K562 (cell line): ENCODE measurements around the gene PRDM12. TPM values are rescaled to one million over a fixed set of nuclear protein-coding genes. Genes with fewer than 3 reads are reported as not detected.

Source experiments
- ATAC-seq: fragments of 200-7000 bp; cut with Tn5 transposase; 3 replicates; pipeline ENCODE4 v1.9.1; 2020; ENCODE audit warnings: moderate library complexity
- BruUV-seq: library from RNA; stranded (reverse); fragments of 400-500 nt; replicated peaks from 2 replicates; lab custom pipeline; 2021; lab: Mats Ljungman, UMichigan
- CTCF ChIA-PET: fragments of 300-600 bp; formaldehyde crosslinking; extraction: SDS; loops from one replicate; lab custom pipeline; 2021; ENCODE audit warnings: low intra/inter-chr PET ratio; lab: Yijun Ruan, JAX
- POLR2A ChIA-PET: fragments of 300-600, 350-650 bp; sonication (Branson Sonifier 250); formaldehyde crosslinking; extraction: SDS; loops from one replicate; lab custom pipeline; 2021; ENCODE audit warnings: antibody characterized with exemption, inconsistent platforms; lab: Yijun Ruan, JAX
- DNase-seq, 4 experiments: peaks; one replicate each; pipeline versions ENCODE4 v3.0.0 to v3.0.0-alpha.2; 2011 to 2018; ENCODE audit warnings: low spot score in 3 of 4, mixed read lengths in 3 of 4; ENCODE audit errors: extremely low read depth in 1 of 4
- FAIRE-seq: peaks from 2 replicates; lab custom pipeline; 2011; peaks lifted over from hg19 to GRCh38; lab: Jason Lieb, UNC
- H2AFZ ChIP-seq: 2 replicates; pipeline ENCODE4 v1.6.0; 2011; ENCODE audit warnings: low read depth, low read length, control low read depth, inconsistent platforms
- H3K27ac ChIP-seq: fragments of 200-600 bp; 3 replicates; pipeline ENCODE4 v1.8.0; 2011; ENCODE audit warnings: low read depth, mild to moderate bottlenecking, control low read depth, inconsistent platforms, low read length, moderate library complexity, mixed read lengths; ENCODE audit errors: extremely low read depth
- H3K27me3 ChIP-seq, 2 experiments: fragments of 300-600 bp in 1 of 2; 2 replicates in 1 of 2; 3 replicates in 1 of 2; pipeline versions ENCODE4 v1.6.0 to v1.8.0; 2011; ENCODE audit warnings: inconsistent platforms in 2 of 2, low read length in 2 of 2, mild to moderate bottlenecking in 1 of 2, mixed read lengths in 1 of 2, moderate library complexity in 1 of 2; ENCODE audit not compliant: control insufficient read depth in 2 of 2, insufficient read depth in 2 of 2
- H3K36me3 ChIP-seq: fragments of 300-600 bp; 3 replicates; pipeline ENCODE4 v1.8.0; 2011; ENCODE audit warnings: mild to moderate bottlenecking, low read length, inconsistent platforms; ENCODE audit not compliant: control insufficient read depth, insufficient read depth
- H3K4me1 ChIP-seq, 2 experiments: fragments of 200-600 bp in 1 of 2; replicated peaks in 1 of 2; 2 replicates in 1 of 2; 3 replicates in 1 of 2; pipeline versions ENCODE4 v1.5.1 to v1.8.0; 2011; ENCODE audit warnings: inconsistent platforms in 2 of 2, low read length in 2 of 2, mild to moderate bottlenecking in 1 of 2, mixed read lengths in 1 of 2, moderate library complexity in 1 of 2; ENCODE audit not compliant: control insufficient read depth in 2 of 2, insufficient read depth in 2 of 2
- H3K4me2 ChIP-seq: 2 replicates; pipeline ENCODE4 v1.6.1; 2011; ENCODE audit warnings: low read length, control low read depth, inconsistent platforms, mixed read lengths; ENCODE audit not compliant: insufficient read depth
- H3K4me3 ChIP-seq: fragments of 200-600 bp; sonication (generic), shearing (Covaris generic); 2 replicates; pipeline ENCODE4 v1.5.1; 2016; ENCODE audit warnings: control low read depth, inconsistent platforms
- H3K79me2 ChIP-seq: fragments of 200-600 bp; 3 replicates; pipeline ENCODE4 v1.8.0; 2011; ENCODE audit warnings: low read length, inconsistent platforms; ENCODE audit not compliant: control insufficient read depth, insufficient read depth
- H3K9ac ChIP-seq, 2 experiments: 2 replicates each; pipeline versions ENCODE4 v1.6.0 to v1.6.1; 2011; ENCODE audit warnings: low read depth in 2 of 2, low read length in 2 of 2, control low read depth in 1 of 2, inconsistent platforms in 1 of 2, mild to moderate bottlenecking in 1 of 2, mixed read lengths in 1 of 2; ENCODE audit not compliant: insufficient read depth in 1 of 2
- H3K9me1 ChIP-seq: one replicate; pipeline ENCODE4 v1.6.0; 2011; ENCODE audit warnings: inconsistent platforms, mild to moderate bottlenecking, low read length, moderate library complexity; ENCODE audit not compliant: control insufficient read depth, insufficient read depth
- H3K9me3 ChIP-seq: replicated peaks from 2 replicates; pipeline ENCODE4 v1.5.1; 2011; ENCODE audit warnings: low read depth, low read length, inconsistent platforms; ENCODE audit not compliant: control insufficient read depth, insufficient read depth
- H4K20me1 ChIP-seq: replicated peaks from 2 replicates; pipeline ENCODE4 v1.6.1; 2011; ENCODE audit warnings: low read length, inconsistent platforms, mixed read lengths; ENCODE audit not compliant: control insufficient read depth, insufficient read depth
- ASH1L ChIP-seq: fragments of 450-650 bp; IDR thresholded peaks from 2 replicates; pipeline ENCODE4 v1.6.1; 2018; ENCODE audit warnings: borderline replicate concordance, mild to moderate bottlenecking, low read depth; ENCODE audit not compliant: partially characterized antibody
- HMG20B ChIP-seq: fragments of 250-450 bp; sonication (Bioruptor Pico); IDR thresholded peaks from 2 replicates; pipeline ENCODE4 v1.5.0; 2021; ENCODE audit warnings: mild to moderate bottlenecking
- PHF20 ChIP-seq: fragments of 450-650 bp; IDR thresholded peaks from 2 replicates; pipeline ENCODE4 v1.6.1; 2018; ENCODE audit not compliant: partially characterized antibody
- PHF8 ChIP-seq: fragments of 200-600 bp; sonication (generic); IDR thresholded peaks from 2 replicates; pipeline ENCODE4 v1.6.1; 2012; ENCODE audit warnings: mixed run types, mild to moderate bottlenecking, inconsistent platforms, low read length, moderate library complexity, borderline replicate concordance
- RBFOX2 ChIP-seq: fragments of 200-400 bp; formaldehyde crosslinking; IDR thresholded peaks from 2 replicates; pipeline ENCODE4 v1.6.1; 2017; ENCODE audit warnings: low read depth, mild to moderate bottlenecking, low read length, moderate library complexity
- TBP ChIP-seq: optimal IDR thresholded peaks from 2 replicates; pipeline ENCODE3; 2011; ENCODE audit warnings: low read depth, low read length, improper control_type of control experiment
- TCFL5 ChIP-seq: fragments of 250-450 bp; sonication (Bioruptor Pico); conservative IDR thresholded peaks from 2 replicates; pipeline ENCODE4 v1.6.1; 2021; ENCODE audit warnings: mild to moderate bottlenecking, moderate library complexity, matching md5 sums
- U2AF2 ChIP-seq: fragments of 200-400 bp; formaldehyde crosslinking; optimal IDR thresholded peaks from 2 replicates; pipeline ENCODE3; 2017; ENCODE audit warnings: low read depth, mild to moderate bottlenecking, low read length
- ZKSCAN1 ChIP-seq: fragments of 150-350 bp; IDR thresholded peaks from 2 replicates; pipeline ENCODE4 v1.6.1; 2016; ENCODE audit warnings: low read depth, low read length
- ZNF644 ChIP-seq: fragments of 200-800 bp; sonication (Bioruptor generic); IDR thresholded peaks from 2 replicates; pipeline ENCODE4 v1.6.1; 2016; ENCODE audit warnings: low read depth, missing genetic modification characterization, missing compliant biosample characterization
- ZNF699 ChIP-seq: fragments of 250-450 bp; sonication (Bioruptor Pico); IDR thresholded peaks from 2 replicates; pipeline ENCODE4 v1.8.0; 2021; ENCODE audit warnings: mild to moderate bottlenecking, moderate library complexity; ENCODE audit not compliant: insufficient replicate concordance
- WGBS: fragments of 100-300 bp; shearing (Covaris generic); methylation state at CpG from one replicate; pipeline ENCODE4 v1.1.6; 2016; ENCODE audit warnings: low coverage, mixed read lengths; ENCODE audit not compliant: insufficient coverage; ENCODE audit errors: missing lambda C conversion rate; 5-methylcytosine and 5-hydroxymethylcytosine counted together
- in situ Hi-C: fragments of 300-500 bp; cut with MboI; formaldehyde crosslinking; loops from 4 replicates; pipeline ENCODE4 v1.15.0; 2018; ENCODE audit warnings: inconsistent platforms, mixed read lengths
- intact Hi-C: fragments of 100-400 bp; cut with micrococcal nuclease; formaldehyde crosslinking; loops from 2 replicates; pipeline ENCODE4 v1.14.2; 2022
- polyA plus RNA-seq, 8 experiments: library from polyadenylated mRNA; depleted of rRNA in 4 of 8; stranded (reverse) in 5 of 8; unstranded in 3 of 8; fragments of >200 nt; fragmentation: Nextera tagmentation in 2 of 8; fragmentation: Illumina TruSeq in 1 of 8; extraction: Ambion mirVana in 2 of 8; extraction: Trizol in 1 of 8; gene quantifications; 2 replicates each; pipeline versions ENCODE4 v1.2.1 to v1.2.3, GENCODE V29; 2011 to 2014; ENCODE audit warnings: inconsistent platforms in 1 of 8, missing spikeins in 1 of 8
- total RNA-seq, 7 experiments: library from RNA; depleted of rRNA in 6 of 7; stranded (reverse); fragments of >200 nt in 6 of 7; fragmentation: Illumina TruSeq in 2 of 7; extraction: Trizol in 2 of 7; gene quantifications; 2 replicates each; pipeline versions ENCODE4 v1.2.1 to v1.2.3, GENCODE V29; 2011 to 2021; ENCODE audit warnings: low replicate concordance in 1 of 7
- TF ChIP-seq, protein P1 (sequence below), 2 experiments: fragments of 450-650 bp; IDR thresholded peaks; 2 replicates each; pipeline ENCODE4 v1.6.1; 2016
- TF ChIP-seq, protein P2 (sequence below): fragments of 150-350 bp; IDR thresholded peaks from 2 replicates; pipeline ENCODE4 v1.6.1; 2014; ENCODE audit warnings: low read depth, mild to moderate bottlenecking, low read length, borderline replicate concordance
- TF ChIP-seq, protein P3 (sequence below): sonication (generic); formaldehyde crosslinking; IDR thresholded peaks from 2 replicates; pipeline ENCODE4 v1.8.0; 2022; ENCODE audit warnings: mild to moderate bottlenecking, missing genetic modification reagents

PRDM12 gene
- total and polyA plus RNA-seq, 9 of the 15 experiments (the other 6 are each of a cell fraction or from before 2014, with no cell fraction given): 0.04 to 0.22 (median 0.07) TPM; not detected in 3

DNA sequence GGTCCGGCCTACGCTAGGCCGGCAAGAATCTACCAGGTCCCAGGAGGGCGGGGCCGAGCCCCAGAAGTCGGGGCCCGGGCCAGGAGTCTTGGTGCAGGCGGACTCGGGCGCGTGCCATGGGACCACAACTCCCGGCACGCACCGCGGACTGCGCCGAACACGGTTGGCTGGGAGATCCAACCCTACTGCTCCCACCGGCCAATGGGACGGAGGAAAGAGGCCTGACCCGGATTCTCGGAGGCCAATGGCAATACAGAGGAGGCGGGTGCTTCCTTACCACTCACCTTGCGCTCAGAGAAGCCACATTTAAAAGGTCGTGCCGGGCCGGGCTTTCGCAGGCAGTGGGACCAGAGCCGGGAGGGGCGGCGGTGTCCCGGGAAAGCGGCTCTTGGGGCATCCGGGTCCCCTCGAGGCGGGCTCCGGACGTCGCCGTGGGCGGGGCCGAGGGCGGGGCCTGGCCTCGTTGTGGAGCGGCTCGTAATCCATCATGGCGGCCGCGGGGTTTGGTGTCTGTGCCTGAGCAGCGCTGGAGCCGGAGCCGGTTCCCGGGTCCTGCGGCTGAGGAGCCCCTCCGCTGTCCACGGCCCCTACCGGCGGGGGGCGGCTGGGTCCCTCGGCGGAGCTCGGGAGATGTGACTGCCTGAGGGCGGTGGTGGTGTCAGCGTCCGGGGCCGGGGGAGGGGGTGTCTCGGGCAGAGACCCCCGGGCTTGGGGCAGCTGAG, 48.3 kb downstream of the PRDM12 start:
- Histone ChIP-seq H3K4me2 (peak overlapping the region; percentile 84), H2AFZ (peak overlapping the region; percentile 98), H3K9me1 (no peaks in the 10 kb centered on the region), H3K27ac (peak overlapping the region; percentile 99), H3K4me3 (peak overlapping the region; percentile 98), H3K27me3 (no peaks in the 10 kb centered on the region), H3K9ac (peak overlapping the region; percentile 96 to 98), H3K79me2 (peaks cover 44% of the 10 kb centered on the region), H4K20me1 (peaks cover 15% of the 10 kb centered on the region), H3K36me3 (no peaks in the 10 kb centered on the region), H3K4me1 (peaks cover 7 to 19% of the 10 kb centered on the region in 2 experiments; a peak in 3 of 5 replicates), H3K9me3 (no peaks in the 10 kb centered on the region)
- BruUV-seq: no TSS peak
- under 1% methylated on average over 41 of the region's 68 CpGs for WGBS
- intact Hi-C loops: no loop called here
- CTCF ChIA-PET: interaction anchor here (0.6 kb wide), 1 partner anchor 157 kb away, joined by 5 read pairs; no protein-coding TSS in a partner anchor
- in situ Hi-C loops: loop anchor here (25.0 kb wide), 4 partner anchors 275 to 1000 kb away; no protein-coding TSS in a partner anchor
- POLR2A ChIA-PET: interaction anchor here (0.9 to 1.4 kb wide), 4 partner anchors 8 to 148 kb away, joined by 3 to 5 read pairs (median 4); no protein-coding TSS in a partner anchor
- DNase-seq (peak; percentile 96 to 99 (median 98)), ATAC-seq (peak; percentile 98), FAIRE-seq (peak; percentile 93)
- TF ChIP-seq HMG20B (no peak), TBP (peak; percentile 85), ZNF644 (tag) (no peak), TCFL5 (no peak), ZNF699 (CRISPR knock-in tag) (no peak), PHF8 (peak; percentile 76; the same call in 1 of the 2 replicates), ASH1L (peak; percentile 91), PHF20 (peak; percentile 22), U2AF2 (no peak), ZKSCAN1 (peak; percentile 7; the same call in 1 of the 2 replicates), RBFOX2 (peak; percentile 95)
- TF ChIP-seq, protein P1, sequence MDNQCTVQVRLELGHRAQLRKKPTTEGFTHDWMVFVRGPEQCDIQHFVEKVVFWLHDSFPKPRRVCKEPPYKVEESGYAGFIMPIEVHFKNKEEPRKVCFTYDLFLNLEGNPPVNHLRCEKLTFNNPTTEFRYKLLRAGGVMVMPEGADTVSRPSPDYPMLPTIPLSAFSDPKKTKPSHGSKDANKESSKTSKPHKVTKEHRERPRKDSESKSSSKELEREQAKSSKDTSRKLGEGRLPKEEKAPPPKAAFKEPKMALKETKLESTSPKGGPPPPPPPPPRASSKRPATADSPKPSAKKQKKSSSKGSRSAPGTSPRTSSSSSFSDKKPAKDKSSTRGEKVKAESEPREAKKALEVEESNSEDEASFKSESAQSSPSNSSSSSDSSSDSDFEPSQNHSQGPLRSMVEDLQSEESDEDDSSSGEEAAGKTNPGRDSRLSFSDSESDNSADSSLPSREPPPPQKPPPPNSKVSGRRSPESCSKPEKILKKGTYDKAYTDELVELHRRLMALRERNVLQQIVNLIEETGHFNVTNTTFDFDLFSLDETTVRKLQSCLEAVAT (IDR thresholded peaks at IDR 0.05): no peak; a peak in 1 of 4 replicates
- TF ChIP-seq, protein P2, sequence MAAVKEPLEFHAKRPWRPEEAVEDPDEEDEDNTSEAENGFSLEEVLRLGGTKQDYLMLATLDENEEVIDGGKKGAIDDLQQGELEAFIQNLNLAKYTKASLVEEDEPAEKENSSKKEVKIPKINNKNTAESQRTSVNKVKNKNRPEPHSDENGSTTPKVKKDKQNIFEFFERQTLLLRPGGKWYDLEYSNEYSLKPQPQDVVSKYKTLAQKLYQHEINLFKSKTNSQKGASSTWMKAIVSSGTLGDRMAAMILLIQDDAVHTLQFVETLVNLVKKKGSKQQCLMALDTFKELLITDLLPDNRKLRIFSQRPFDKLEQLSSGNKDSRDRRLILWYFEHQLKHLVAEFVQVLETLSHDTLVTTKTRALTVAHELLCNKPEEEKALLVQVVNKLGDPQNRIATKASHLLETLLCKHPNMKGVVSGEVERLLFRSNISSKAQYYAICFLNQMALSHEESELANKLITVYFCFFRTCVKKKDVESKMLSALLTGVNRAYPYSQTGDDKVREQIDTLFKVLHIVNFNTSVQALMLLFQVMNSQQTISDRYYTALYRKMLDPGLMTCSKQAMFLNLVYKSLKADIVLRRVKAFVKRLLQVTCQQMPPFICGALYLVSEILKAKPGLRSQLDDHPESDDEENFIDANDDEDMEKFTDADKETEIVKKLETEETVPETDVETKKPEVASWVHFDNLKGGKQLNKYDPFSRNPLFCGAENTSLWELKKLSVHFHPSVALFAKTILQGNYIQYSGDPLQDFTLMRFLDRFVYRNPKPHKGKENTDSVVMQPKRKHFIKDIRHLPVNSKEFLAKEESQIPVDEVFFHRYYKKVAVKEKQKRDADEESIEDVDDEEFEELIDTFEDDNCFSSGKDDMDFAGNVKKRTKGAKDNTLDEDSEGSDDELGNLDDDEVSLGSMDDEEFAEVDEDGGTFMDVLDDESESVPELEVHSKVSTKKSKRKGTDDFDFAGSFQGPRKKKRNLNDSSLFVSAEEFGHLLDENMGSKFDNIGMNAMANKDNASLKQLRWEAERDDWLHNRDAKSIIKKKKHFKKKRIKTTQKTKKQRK: 0 out of 2 replicates have a peak, but pooled peaks have one; percentile 56
- TF ChIP-seq, protein P3, sequence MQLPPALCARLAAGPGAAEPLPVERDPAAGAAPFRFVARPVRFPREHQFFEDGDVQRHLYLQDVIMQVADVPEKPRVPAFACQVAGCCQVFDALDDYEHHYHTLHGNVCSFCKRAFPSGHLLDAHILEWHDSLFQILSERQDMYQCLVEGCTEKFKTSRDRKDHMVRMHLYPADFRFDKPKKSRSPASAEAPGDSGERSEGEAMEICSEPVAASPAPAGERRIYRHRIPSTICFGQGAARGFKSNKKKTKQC (CRISPR knock-in tag): peak; percentile 64; the same call in 1 of the 2 replicates
